ENCODE measurements around the gene BGN. TPM values are rescaled to one million over a fixed set of nuclear protein-coding genes. Genes with fewer than 3 reads are reported as not detected.

Gene BGN
- total RNA-seq, 2 donors from 2014 or later = 16.9 to 174 TPM

DNA sequence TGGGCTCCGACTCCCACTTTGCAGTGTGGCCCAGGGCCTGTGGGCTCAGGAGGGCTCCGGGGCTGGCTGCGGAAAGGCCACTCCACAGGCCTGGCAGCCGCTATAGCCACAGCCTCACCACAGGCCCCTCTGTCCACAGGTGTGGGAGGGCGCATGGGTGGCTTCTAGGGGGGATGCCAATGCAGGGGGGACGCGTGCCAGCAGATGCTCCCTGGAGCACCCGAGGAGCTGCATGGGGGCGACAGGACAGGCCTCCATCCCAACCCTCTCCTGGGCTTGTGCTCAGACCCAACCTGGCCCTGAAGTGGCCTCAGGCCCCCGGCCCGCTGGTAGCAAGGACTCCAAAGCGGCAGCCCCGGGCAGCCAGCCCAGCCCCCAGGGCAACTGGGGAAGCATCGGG, 8.0 kb downstream of the BGN start:
- Histone ChIP-seq H3K36me3 (no peaks in the 10 kb centered on the region), H3K27ac (no peak overlapping the region), H3K9me3 (no peaks in the 10 kb centered on the region), H3K27me3 (replicated peaks; ENCODE audit: insufficient read depth) (no peaks in the 10 kb centered on the region), H3K4me3 (no peak overlapping the region), H3K4me1 (replicated peaks) (no peaks in the 10 kb centered on the region)
- no peak for TF ChIP-seq POLR2AphosphoS5 (IDR thresholded peaks at IDR 0.05)
- no peak for TF ChIP-seq CTCF (IDR thresholded peaks at IDR 0.05)
- TF ChIP-seq POLR2A (IDR thresholded peaks at IDR 0.05) = no peak
- intact Hi-C loops (cut with DNase I) = loop anchor here (10.0 kb wide), 2 partner anchors 468 to 538 kb away; no protein-coding TSS in a partner anchor
- DNase-seq (ENCODE audit: low spot score) = no peak
- WGBS = 95% methylated on average over 6 of the region's 14 CpGs

DNA sequence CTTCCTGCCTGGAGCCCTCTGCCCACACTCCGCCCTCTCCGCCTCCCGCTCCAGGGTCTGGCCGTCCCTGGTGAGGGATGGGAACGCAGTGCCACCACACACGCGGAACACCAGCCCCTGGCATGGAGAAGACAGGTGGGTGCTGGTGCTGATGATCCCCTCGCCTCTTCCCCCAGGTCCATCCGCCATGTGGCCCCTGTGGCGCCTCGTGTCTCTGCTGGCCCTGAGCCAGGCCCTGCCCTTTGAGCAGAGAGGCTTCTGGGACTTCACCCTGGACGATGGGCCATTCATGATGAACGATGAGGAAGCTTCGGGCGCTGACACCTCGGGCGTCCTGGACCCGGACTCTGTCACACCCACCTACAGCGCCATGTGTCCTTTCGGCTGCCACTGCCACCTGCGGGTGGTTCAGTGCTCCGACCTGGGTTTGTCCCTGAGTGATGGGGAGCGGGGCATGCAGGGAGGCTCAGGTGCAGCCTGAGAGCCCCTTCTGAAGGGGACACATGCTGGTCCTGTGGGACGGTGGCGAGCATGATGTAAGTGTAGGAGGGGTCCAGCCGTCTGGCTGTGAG, 9.8 kb downstream of the BGN start:
- Histone ChIP-seq H3K27ac (no peak overlapping the region), H3K27me3 (replicated peaks; ENCODE audit: insufficient read depth) (no peaks in the 10 kb centered on the region), H3K36me3 (no peaks in the 10 kb centered on the region), H3K4me3 (no peak overlapping the region), H3K9me3 (no peaks in the 10 kb centered on the region), H3K4me1 (replicated peaks) (no peaks in the 10 kb centered on the region)
- WGBS = 70% methylated on average over 2 of the region's 26 CpGs
- no peak for DNase-seq (ENCODE audit: low spot score)
- TF ChIP-seq POLR2AphosphoS5 (IDR thresholded peaks at IDR 0.05) (no peak), POLR2A (IDR thresholded peaks at IDR 0.05) (no peak), CTCF (IDR thresholded peaks at IDR 0.05) (no peak)
- intact Hi-C loops (cut with DNase I) = loop anchor here (10.0 kb wide), 2 partner anchors 470 to 540 kb away; no protein-coding TSS in a partner anchor

- no peaks in the 10 kb centered on the region for H3K27me3 ChIP-seq (replicated peaks; ENCODE audit: insufficient read depth)
- H3K36me3 ChIP-seq = no peaks in the 10 kb centered on the region
- intact Hi-C loops (cut with DNase I) = loop anchor here (10.0 kb wide), 2 partner anchors 471 to 541 kb away; no protein-coding TSS in a partner anchor
- H3K9me3 ChIP-seq = no peaks in the 10 kb centered on the region
- H3K27ac ChIP-seq = no peak overlapping the region
- no peaks in the 10 kb centered on the region for H3K4me1 ChIP-seq (replicated peaks)
- H3K4me3 ChIP-seq = no peak overlapping the region
- no peak for TF ChIP-seq POLR2AphosphoS5 (IDR thresholded peaks at IDR 0.05)
- TF ChIP-seq CTCF (IDR thresholded peaks at IDR 0.05) = no peak
- TF ChIP-seq POLR2A (IDR thresholded peaks at IDR 0.05) = no peak
- DNase-seq (ENCODE audit: low spot score) = no peak
- WGBS = 85% methylated on average over 8 of the region's 18 CpGs
Measured at GRCh38 chrX:153505361-153505760, 10.6 kb downstream of the BGN start.

- Histone ChIP-seq H3K4me3 (no peak overlapping the region), H3K4me1 (replicated peaks) (no peaks in the 10 kb centered on the region), H3K9me3 (no peaks in the 10 kb centered on the region), H3K27me3 (replicated peaks; ENCODE audit: insufficient read depth) (no peaks in the 10 kb centered on the region), H3K27ac (no peak overlapping the region), H3K36me3 (no peaks in the 10 kb centered on the region)
- intact Hi-C loops (cut with DNase I) = loop anchor here (10.0 kb wide), 2 partner anchors 473 to 543 kb away; no protein-coding TSS in a partner anchor
- peak; percentile 42 to 86 (median 75) for TF ChIP-seq CTCF (IDR thresholded peaks at IDR 0.05)
- TF ChIP-seq POLR2A (IDR thresholded peaks at IDR 0.05) = no peak
- 24% methylated on average over 6 of the region's 19 CpGs for WGBS
- DNase-seq (ENCODE audit: low spot score) = peak; percentile 58
Measured at GRCh38 chrX:153507484-153508178, 12.9 kb downstream of the BGN start.

Data from prostate gland (tissue), 2 donors.